Muscle of back (tissue), 11 donors: ENCODE data around the gene FAM237A. TPM values are rescaled to one million over a fixed set of nuclear protein-coding genes. Genes with fewer than 3 reads are reported as not detected.

ENCODE experiments used
- DNase-seq, 3 donors: peaks; one replicate each; pipeline versions ENCODE4 v3.0.0 to v3.0.0-alpha.2; 2013
- polyA plus RNA-seq, 10 donors: library from polyadenylated mRNA; unstranded; fragments of 120-200 nt; gene quantifications; one replicate each; pipeline ENCODE4 v1.2.1, GENCODE V29; 2013; ENCODE audit not compliant: insufficient read length in 10 of 10

Gene FAM237A
- polyA plus RNA-seq, 10 donors = not detected

- DNase-seq = no peak
These were observed 46.7 kb downstream of the FAM237A start for GRCh38 chr2:206688990-206689389.

- no peak for DNase-seq
These were observed 50.7 kb downstream of the FAM237A start for GRCh38 chr2:206692971-206693370.

- DNase-seq = peak; percentile 45 to 71 (median 61)
These were observed 51.3 kb downstream of the FAM237A start for GRCh38 chr2:206693399-206694137.

GRCh38 chr2:206696910-206697309 lies 54.6 kb downstream of the FAM237A start:
- no peak for DNase-seq

GRCh38 chr2:206698811-206699210 lies 56.5 kb downstream of the FAM237A start:
- no peak for DNase-seq

Other genes starting within 250 kb of the FAM237A start
- gene ADAM23, start 199.0 kb upstream of the FAM237A start, polyA plus RNA-seq = 10 to 100 TPM in 8 of 10 donors, 1 to 10 TPM in 2; 8.5 to 12.2 (median 11.0) TPM
- gene DYTN, start 75.9 kb downstream of the FAM237A start, polyA plus RNA-seq = not detected
- gene MDH1B, start 122.8 kb downstream of the FAM237A start, polyA plus RNA-seq = under 1 TPM; 0.24 to 0.77 (median 0.42) TPM
- gene FASTKD2, start 123.1 kb downstream of the FAM237A start, polyA plus RNA-seq = 10 to 100 TPM; 18.6 to 29.9 (median 24.6) TPM